EH (cell line): ENCODE data around the gene AP1S2.
"Not testable (repeated sequence)": the region's sequence is repeated elsewhere in the genome, so short reads cannot be mapped to it uniquely, and the experiment has no call there.

Experiments
- DNase-seq: peaks from one replicate; pipeline ENCODE4 v3.0.0-alpha.2; 2015; ENCODE audit warnings: low read depth

AP1S2 gene

GRCh38 chrX:15854712-15855567 lies at the start of gene AP1S2:
TSS of gene AP1S2 (minus strand) at chrX:15854813. CDS start at chrX:15852524, 2,289 bp downstream.
- DNase-seq, result peak; percentile 93

- DNase-seq, result no peak
Measured at GRCh38 chrX:15903186-15903681, 48.6 kb upstream of the AP1S2 start.

- DNase-seq, result no peak
Measured at GRCh38 chrX:15895334-15895733, 40.7 kb upstream of the AP1S2 start.

DNA sequence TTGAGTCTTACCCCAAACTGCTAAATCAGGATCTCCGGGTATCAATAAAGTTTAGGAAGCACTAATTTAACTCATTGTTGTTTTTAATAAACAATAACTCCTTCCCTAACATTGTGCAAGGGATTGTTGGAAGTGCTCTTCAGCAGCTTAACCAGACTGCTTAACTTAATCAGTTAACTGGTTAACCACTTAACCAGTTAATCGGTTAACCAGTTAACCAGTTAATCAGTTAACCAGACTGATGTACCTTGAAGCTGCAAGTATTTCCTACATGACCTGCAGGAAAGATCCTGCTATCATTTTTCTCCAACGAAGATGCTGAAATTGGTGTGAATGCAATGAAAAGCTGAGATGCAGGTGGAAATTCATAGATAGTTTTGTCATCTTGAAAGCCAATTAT lies 40.1 kb upstream of the AP1S2 start:
- no peak for DNase-seq

DNA sequence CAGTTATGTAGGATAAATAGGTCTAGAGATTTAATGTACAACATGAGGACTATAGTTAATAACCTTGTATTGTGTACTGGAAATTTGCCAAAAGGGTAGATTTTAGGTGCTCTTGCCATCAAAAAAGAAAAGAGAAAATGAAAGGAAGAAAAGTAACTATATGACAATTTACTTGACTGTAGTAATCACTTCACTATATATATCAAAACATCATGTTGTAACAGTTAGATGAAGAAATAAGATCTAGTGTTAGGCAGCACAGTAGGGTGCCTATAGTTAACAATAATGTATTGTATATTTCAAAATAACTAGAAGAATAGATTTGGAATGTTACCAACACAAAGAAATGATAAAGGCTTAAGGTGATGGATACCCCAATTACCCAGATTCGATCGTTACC lies 35.9 kb upstream of the AP1S2 start:
- DNase-seq, result no peak

GRCh38 chrX:15888062-15888461 lies 33.4 kb upstream of the AP1S2 start:
- no peak for DNase-seq

DNA sequence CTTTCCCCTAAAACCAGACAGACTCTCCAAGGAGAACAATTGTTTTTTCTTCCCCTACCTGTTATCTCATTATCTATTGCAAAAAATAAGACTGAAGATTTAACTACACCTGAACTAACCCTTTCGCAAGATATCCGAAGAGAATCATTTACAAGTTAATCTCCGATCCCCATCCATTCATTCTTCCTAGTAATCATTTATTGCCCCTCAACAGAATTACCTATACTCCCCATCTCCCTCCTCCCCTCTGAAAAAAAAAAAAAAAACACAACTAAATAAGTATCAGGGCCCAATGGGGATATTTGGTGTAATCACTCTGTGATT lies 28.9 kb upstream of the AP1S2 start:
- DNase-seq, result no peak

GRCh38 chrX:15882704-15883539 lies 28.3 kb upstream of the AP1S2 start:
- peak; percentile 59 for DNase-seq

DNA sequence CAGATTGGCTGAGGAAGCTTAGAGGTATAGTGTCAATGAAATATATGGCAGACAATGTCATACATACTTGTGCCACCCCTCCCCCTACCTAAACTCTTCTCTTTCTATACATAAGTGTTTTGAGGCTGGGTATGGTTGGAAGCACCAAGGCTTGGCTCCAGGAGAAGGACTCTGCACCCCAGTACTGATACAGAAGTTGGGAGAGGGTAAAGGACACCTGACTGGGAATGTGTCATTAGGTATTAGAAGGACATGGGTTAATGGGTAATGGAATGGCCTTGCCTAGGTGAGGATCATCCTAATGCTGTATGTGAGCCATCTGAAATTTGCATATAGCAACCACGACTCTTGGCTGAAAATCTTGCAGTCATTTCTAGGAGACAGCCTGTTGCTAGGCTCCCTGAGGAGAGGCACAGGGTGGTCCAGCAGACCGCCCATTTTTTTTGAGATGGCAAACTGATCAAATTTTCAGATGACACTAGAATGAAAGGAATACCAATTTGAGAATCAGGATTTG lies 26.8 kb upstream of the AP1S2 start:
- no peak for DNase-seq

- DNase-seq, result not testable (repeated sequence)
Measured at GRCh38 chrX:15877914-15878313, 23.3 kb upstream of the AP1S2 start.

DNA sequence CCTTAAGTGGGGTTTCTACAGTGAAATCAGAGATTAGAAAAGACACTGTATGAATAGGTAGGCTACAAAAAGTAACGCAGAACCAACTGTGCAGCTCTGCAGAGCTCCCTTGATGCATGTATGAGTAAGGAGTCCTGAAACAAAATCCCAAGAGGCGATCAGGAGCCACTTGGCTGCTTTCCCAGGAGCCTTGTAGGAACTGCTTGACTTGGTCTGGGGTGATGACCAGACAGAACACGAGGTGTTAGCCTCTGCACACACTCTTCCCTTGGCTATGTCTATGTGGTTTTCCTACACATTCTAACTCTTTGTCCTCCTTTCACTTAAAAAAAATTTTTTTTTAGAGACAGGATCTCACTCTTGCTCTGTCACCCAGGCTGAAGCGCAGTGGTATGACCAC lies 22.8 kb upstream of the AP1S2 start:
- DNase-seq, result peak; percentile 34

GRCh38 chrX:15874672-15875071 lies 20.1 kb upstream of the AP1S2 start:
- DNase-seq, result no peak

- no peak for DNase-seq
Measured at GRCh38 chrX:15873566-15873965, 19.0 kb upstream of the AP1S2 start.

DNA sequence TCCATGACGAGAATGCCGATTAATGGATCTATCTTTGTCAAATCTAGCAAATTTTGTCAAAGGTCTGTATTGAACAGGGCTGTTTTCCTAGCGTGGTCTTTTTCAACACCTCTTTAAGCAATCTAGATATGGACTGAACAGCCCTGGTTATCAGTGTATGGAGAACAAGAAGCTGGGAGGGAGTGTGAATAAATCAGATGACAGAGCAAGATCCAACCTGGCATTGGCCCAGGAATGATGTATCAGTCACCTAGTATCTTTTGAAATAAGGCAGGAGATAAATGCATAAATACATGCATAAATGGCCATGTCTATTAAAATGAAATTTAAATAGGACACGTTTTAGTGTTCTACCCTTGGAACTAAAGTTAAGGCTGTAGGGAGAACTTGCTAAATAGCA lies 15.7 kb upstream of the AP1S2 start:
- no peak for DNase-seq

DNA sequence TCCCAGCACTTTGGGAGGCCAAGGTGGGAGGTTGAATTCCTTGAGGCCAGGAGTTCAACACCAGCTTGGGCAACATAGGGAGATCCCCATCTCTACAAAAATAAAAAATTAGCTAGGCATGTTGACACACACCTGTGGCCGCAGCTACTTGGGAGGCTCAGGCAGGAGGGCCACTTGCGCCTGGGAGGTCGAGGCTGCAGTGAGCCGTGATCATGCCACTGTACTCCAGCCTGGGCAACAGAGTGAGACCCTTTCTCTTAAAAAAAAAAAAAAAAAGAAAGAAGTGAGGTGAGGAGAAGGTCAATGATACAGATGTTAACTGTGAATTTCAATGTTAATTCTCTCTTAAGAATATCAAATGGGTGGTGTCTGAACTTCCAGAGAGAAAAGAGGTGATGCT lies 15.1 kb upstream of the AP1S2 start:
- no peak for DNase-seq

DNA sequence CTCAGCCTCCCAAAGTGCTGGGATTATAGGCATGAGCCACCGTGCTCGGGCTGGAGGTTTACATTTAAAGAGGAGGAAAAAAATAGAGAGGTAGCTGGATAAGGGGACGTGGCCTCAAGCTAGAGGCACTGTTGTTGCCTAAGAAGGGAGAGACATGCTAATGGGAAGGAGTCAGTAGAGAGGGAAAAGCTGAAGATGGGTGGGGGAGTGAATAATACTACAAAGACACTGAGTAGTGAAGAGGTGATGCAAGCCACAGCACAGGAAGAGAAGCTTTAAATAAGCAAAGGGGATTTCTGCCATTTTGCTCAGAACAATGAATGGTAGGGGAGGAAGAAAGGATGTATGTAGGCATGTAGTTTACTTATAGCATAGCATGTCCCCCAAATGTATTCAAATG lies 11.5 kb upstream of the AP1S2 start:
- no peak for DNase-seq

DNA sequence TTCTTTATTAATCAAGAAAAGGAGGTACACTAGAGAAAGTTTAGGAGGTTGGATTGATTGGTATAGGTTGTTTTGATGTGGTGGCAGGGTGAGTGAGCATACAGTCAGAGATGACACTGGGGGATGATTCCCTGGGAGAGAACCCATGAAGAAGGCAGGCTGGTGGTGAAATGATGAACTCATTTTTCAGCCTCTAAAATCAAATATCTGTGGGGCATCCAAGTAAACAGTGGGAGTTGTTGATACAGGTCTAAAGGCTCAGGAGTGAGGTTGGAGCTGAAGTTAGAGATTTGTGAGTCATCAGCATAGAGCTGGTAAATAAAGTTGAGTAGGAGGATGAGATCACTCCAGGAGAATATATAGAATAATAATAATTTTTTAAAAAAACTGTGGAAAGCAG lies 10.0 kb upstream of the AP1S2 start:
- no peak for DNase-seq

GRCh38 chrX:15864023-15864422 lies 9.4 kb upstream of the AP1S2 start:
- DNase-seq, result no peak

DNA sequence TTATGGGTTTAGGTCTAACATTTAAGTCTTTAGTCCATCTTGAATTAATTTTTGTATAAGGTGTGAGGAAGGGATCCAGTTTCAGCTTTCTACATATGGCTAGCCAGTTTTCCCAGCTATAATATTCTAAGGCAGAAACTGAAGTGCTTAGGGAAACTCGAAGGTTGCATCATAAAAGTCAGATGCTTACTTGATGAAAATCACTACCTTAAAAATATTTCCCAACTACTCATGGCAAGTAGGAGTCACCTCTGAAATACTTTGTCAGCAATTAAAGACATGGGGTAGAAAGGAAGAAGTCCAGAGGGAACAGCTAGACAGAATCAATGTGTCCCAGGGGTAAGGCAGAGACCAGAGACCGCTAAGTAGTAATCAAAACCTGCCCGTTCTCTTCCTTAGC lies 6.3 kb upstream of the AP1S2 start:
- no peak for DNase-seq

DNA sequence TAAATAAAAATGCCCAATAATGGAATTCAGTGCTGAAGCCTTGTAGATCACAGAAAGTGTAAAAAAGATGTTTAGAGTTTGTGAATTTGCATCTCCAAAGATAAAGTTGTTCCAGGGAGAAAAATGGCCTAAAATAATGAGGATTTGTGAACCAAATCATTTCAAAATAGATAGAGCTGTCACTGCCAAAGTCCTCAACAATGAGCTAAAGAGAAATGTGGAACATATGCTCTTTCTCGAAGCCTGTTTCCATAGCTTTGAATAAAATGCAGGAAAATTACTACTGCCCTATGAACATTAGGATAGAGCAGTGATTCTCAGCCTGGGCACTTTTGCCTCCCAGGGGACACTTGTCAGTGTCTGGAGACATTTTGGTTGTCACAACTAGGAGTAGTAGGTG lies 3.4 kb upstream of the AP1S2 start:
- no peak for DNase-seq

DNA sequence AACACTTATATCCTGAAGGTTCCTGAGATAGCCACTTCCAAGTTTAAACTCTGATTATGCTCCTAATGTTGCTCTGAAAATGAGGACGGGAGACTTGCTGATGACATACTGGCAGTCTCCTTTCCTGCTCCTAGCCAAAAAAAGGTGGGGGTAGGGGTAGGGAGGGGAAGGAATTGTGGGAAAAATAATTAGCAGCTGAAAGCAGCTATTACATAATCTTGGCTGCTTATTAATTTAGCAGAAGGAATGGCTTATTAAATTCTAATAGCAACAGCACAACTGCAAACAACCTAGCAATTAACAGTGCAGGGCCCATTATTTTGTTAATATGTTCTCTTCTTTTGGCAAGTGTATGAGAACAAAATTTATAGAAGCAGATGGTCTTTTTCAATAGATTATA lies 2.0 kb upstream of the AP1S2 start:
- DNase-seq, result no peak

GRCh38 chrX:15856222-15856587 lies 1.6 kb upstream of the AP1S2 start:
- no peak for DNase-seq

GRCh38 chrX:15855568-15856221 lies 1.1 kb upstream of the AP1S2 start:
- no peak for DNase-seq
